Measurements from ENCODE around the gene DENND6B. TPM values are rescaled to one million over a fixed set of nuclear protein-coding genes. Genes with fewer than 3 reads are reported as not detected.

DENND6B gene
- total RNA-seq, 1 donor from 2014 or later: 1.0 TPM

- Histone ChIP-seq H3K27me3 (no peaks in the 10 kb centered on the region), H3K9me3 (ENCODE audit: low read depth) (no peaks in the 10 kb centered on the region), H2AFZ (replicated peaks) (no peak overlapping the region), H3K79me2 (ENCODE audit: low read depth) (peaks cover 67% of the 10 kb centered on the region), H4K20me1 (ENCODE audit: low read depth) (peaks cover 92% of the 10 kb centered on the region), H3K36me3 (no peaks in the 10 kb centered on the region), H3K9ac (peak overlapping the region; percentile 2), H3K4me1 (peaks cover 24% of the 10 kb centered on the region), H3K4me2 (peak overlapping the region; percentile 73), H3F3A (ENCODE audit: low read depth) (peaks cover 17% of the 10 kb centered on the region), H3K4me3 (peak overlapping the region; percentile 27), H3K27ac (peak overlapping the region; percentile 87)
- no peak overlapping the region for H3K27ac Mint-ChIP-seq
- DNase-seq (ENCODE audit: low spot score): peak; percentile 94
- peaks cover 7% of the 10 kb centered on the region for H3K27me3 Mint-ChIP-seq (ENCODE audit: insufficient read depth, low read depth)
- H3K4me1 Mint-ChIP-seq: peaks cover 30% of the 10 kb centered on the region
- no peak overlapping the region for H3K4me3 Mint-ChIP-seq
- TF ChIP-seq, protein P1, sequence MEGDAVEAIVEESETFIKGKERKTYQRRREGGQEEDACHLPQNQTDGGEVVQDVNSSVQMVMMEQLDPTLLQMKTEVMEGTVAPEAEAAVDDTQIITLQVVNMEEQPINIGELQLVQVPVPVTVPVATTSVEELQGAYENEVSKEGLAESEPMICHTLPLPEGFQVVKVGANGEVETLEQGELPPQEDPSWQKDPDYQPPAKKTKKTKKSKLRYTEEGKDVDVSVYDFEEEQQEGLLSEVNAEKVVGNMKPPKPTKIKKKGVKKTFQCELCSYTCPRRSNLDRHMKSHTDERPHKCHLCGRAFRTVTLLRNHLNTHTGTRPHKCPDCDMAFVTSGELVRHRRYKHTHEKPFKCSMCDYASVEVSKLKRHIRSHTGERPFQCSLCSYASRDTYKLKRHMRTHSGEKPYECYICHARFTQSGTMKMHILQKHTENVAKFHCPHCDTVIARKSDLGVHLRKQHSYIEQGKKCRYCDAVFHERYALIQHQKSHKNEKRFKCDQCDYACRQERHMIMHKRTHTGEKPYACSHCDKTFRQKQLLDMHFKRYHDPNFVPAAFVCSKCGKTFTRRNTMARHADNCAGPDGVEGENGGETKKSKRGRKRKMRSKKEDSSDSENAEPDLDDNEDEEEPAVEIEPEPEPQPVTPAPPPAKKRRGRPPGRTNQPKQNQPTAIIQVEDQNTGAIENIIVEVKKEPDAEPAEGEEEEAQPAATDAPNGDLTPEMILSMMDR (IDR thresholded peaks at IDR 0.05): no peak
- no peak for TF ChIP-seq EZH2phosphoT487 (IDR thresholded peaks at IDR 0.05)
- no peak for TF ChIP-seq EZH2 (IDR thresholded peaks at IDR 0.05)
- no peaks in the 10 kb centered on the region for H3K9me3 Mint-ChIP-seq
- H3K36me3 Mint-ChIP-seq: peaks cover 2% of the 10 kb centered on the region
Observed at GRCh38 chr22:50293441-50294318, 33.1 kb downstream of the DENND6B start.

GRCh38 chr22:50292643-50293440, 34.0 kb downstream of the DENND6B start:
- no peak overlapping the region for H2AFZ ChIP-seq (replicated peaks)
- H4K20me1 ChIP-seq (ENCODE audit: low read depth): peaks cover 87% of the 10 kb centered on the region
- H3K27me3 Mint-ChIP-seq (ENCODE audit: insufficient read depth, low read depth): peaks cover 5% of the 10 kb centered on the region
- H3K9me3 Mint-ChIP-seq: no peaks in the 10 kb centered on the region
- H3F3A ChIP-seq (ENCODE audit: low read depth): peaks cover 17% of the 10 kb centered on the region
- H3K4me2 ChIP-seq: peak overlapping the region; percentile 73
- peak overlapping the region; percentile 70 for H3K4me3 Mint-ChIP-seq
- H3K9me3 ChIP-seq (ENCODE audit: low read depth): no peaks in the 10 kb centered on the region
- peak overlapping the region; percentile 27 for H3K4me3 ChIP-seq
- peak overlapping the region; percentile 24 for H3K27ac ChIP-seq
- H3K36me3 ChIP-seq: no peaks in the 10 kb centered on the region
- peaks cover 3% of the 10 kb centered on the region for H3K36me3 Mint-ChIP-seq
- H3K4me1 ChIP-seq: peaks cover 23% of the 10 kb centered on the region
- TF ChIP-seq EZH2phosphoT487 (IDR thresholded peaks at IDR 0.05) (no peak), EZH2 (IDR thresholded peaks at IDR 0.05) (no peak)
- TF ChIP-seq, protein P1 (IDR thresholded peaks at IDR 0.05): no peak
- no peaks in the 10 kb centered on the region for H3K27me3 ChIP-seq
- H3K9ac ChIP-seq: peak overlapping the region; percentile 2
- no peak for DNase-seq (ENCODE audit: low spot score)
- H3K79me2 ChIP-seq (ENCODE audit: low read depth): peaks cover 59% of the 10 kb centered on the region
- H3K27ac Mint-ChIP-seq: peak overlapping the region; percentile 53
- peaks cover 25% of the 10 kb centered on the region for H3K4me1 Mint-ChIP-seq

DNA sequence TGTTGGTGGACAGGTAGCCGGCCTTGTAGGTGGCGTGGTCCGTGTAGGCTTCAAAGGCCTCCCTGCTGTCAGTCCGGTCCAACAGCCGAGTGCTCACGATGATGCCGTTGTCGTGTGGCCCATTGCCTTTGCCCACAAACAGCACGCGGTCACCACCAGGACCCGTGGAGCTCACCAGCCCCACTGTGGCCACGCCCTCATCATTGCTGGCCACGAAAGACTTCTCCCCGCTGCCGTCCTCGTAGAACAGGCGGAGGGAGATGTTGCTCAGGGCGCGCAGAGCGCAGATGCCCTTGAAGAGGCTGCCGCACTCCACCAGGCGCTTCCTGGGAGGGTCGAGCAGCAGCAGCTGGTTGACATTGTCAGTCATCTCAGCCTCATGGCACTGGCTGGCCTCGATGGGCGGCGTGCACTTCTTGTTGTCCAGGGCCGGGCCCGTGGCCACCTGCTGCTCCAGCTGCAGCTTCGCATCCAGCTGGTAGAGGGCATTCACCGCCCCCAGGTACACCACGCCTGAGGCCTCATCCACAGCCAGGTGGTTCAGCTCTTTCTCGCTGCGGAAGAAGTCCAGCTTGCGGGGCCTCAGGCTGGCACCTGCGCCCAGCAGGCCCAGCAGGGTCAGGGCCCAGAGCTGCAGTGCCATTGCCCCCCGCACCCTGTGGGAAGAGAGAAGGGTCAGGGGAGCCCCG, 36.7 kb downstream of the DENND6B start:
- Histone ChIP-seq H3K4me2 (no peak overlapping the region), H3K27me3 (no peaks in the 10 kb centered on the region), H3K4me1 (peaks cover 23% of the 10 kb centered on the region), H3K9me3 (ENCODE audit: low read depth) (no peaks in the 10 kb centered on the region), H3K27ac (no peak overlapping the region), H3F3A (ENCODE audit: low read depth) (peaks cover 12% of the 10 kb centered on the region), H3K4me3 (no peak overlapping the region), H2AFZ (replicated peaks) (no peak overlapping the region), H3K36me3 (no peaks in the 10 kb centered on the region), H4K20me1 (ENCODE audit: low read depth) (peaks cover 72% of the 10 kb centered on the region), H3K9ac (no peak overlapping the region), H3K79me2 (ENCODE audit: low read depth) (peaks cover 34% of the 10 kb centered on the region)
- DNase-seq (ENCODE audit: low spot score): no peak
- Mint-ChIP-seq H3K27ac (no peak overlapping the region), H3K4me1 (peaks cover 14% of the 10 kb centered on the region), H3K9me3 (no peaks in the 10 kb centered on the region), H3K27me3 (ENCODE audit: insufficient read depth, low read depth) (peaks cover 3% of the 10 kb centered on the region), H3K36me3 (peaks cover 2% of the 10 kb centered on the region), H3K4me3 (no peak overlapping the region)
- TF ChIP-seq, protein P1 (IDR thresholded peaks at IDR 0.05): no peak
- no peak for TF ChIP-seq EZH2phosphoT487 (IDR thresholded peaks at IDR 0.05)
- no peak for TF ChIP-seq EZH2 (IDR thresholded peaks at IDR 0.05)

Measured in neural progenitor cell (in vitro differentiated cells).